ENCODE measurements around the gene HGD. TPM values are rescaled to one million over a fixed set of nuclear protein-coding genes. Genes with fewer than 3 reads are reported as not detected.

The HGD gene
- polyA plus RNA-seq, 3 donors: 0.29 to 0.38 TPM; not detected in 1

DNA sequence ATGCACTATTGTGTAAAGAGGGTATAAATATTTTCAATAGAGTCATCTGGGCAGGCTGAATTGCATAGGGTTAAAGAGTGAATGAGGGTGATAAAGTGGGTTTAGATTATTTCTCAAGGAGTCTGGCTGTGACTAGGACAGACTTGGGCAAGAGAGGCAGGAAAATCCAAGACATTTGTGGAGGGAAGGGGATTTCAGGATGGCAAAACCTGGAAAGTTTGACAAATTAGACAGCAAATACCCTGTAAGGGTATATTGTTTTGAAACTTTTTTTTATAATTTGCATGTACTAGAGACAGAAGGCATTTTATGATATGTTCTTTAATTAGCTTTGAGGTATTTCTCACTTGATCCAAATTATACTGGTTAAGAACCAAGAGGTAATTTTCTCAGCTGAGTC is 17.1 kb downstream of the HGD start:
- Histone ChIP-seq H3K4me1 (ENCODE audit: control insufficient read depth in 1 of 2, insufficient read depth in 2 of 2, low read length in 2 of 2) (peaks cover 1 to 2% of the 10 kb centered on the region in 2 donors), H3K27me3 (ENCODE audit: control insufficient read depth in 2 of 2, insufficient read depth in 2 of 2, low read length in 2 of 2) (no peaks in the 10 kb centered on the region), H4K20me1 (ENCODE audit: insufficient read depth, low read length) (no peaks in the 10 kb centered on the region), H3K9me3 (replicated peaks in 1 of 2; ENCODE audit: control insufficient read depth in 1 of 2, insufficient read depth in 1 of 2, low read length in 2 of 2) (no peaks in the 10 kb centered on the region), H3K36me3 (replicated peaks in 1 of 2; ENCODE audit: control insufficient read depth in 1 of 2, insufficient read depth in 2 of 2, low read length in 2 of 2) (no peaks in the 10 kb centered on the region), H3K4me3 (replicated peaks in 1 of 3; ENCODE audit: low read depth in 2 of 3, low read length in 3 of 3) (no peak overlapping the region), H2AFZ (ENCODE audit: insufficient read depth, low read depth, low read length, poor library complexity, severe bottlenecking) (no peak overlapping the region), H3K79me2 (ENCODE audit: insufficient read depth, low read length) (no peaks in the 10 kb centered on the region), H3K4me2 (replicated peaks; ENCODE audit: extremely low read depth, low read length, poor library complexity, severe bottlenecking) (no peak overlapping the region), H3K27ac (ENCODE audit: low read depth in 1 of 2, low read length in 2 of 2) (no peak overlapping the region), H3K9ac (ENCODE audit: insufficient read depth, low read length, poor library complexity, severe bottlenecking) (no peak overlapping the region)
- Mint-ChIP-seq H3K36me3 (no peaks in the 10 kb centered on the region), H3K4me3 (no peak overlapping the region), H3K9me3 (peaks cover 0 to 3% (median under 1%) of the 10 kb centered on the region in 7 donors), H3K27me3 (ENCODE audit: low read depth in 3 of 3) (peaks cover 0 to 3% (median 1%) of the 10 kb centered on the region in 3 donors), H3K4me1 (peaks cover 3% of the 10 kb centered on the region), H3K27ac (no peak overlapping the region)
- DNase-seq: no peak
- intact Hi-C loops (cut with micrococcal nuclease): no loop called here
- TF ChIP-seq CTCF (IDR thresholded peaks at IDR 0.05): no peak

- no peaks in the 10 kb centered on the region for H4K20me1 ChIP-seq (ENCODE audit: insufficient read depth, low read length)
- H3K36me3 ChIP-seq (replicated peaks in 1 of 2; ENCODE audit: control insufficient read depth in 1 of 2, insufficient read depth in 2 of 2, low read length in 2 of 2): no peaks in the 10 kb centered on the region
- intact Hi-C loops (cut with micrococcal nuclease): no loop called here
- H3K4me1 ChIP-seq (ENCODE audit: control insufficient read depth in 1 of 2, insufficient read depth in 2 of 2, low read length in 2 of 2): peaks cover 15 to 18% of the 10 kb centered on the region in 2 donors
- no peaks in the 10 kb centered on the region for H3K27me3 ChIP-seq (ENCODE audit: control insufficient read depth in 2 of 2, insufficient read depth in 2 of 2, low read length in 2 of 2)
- Mint-ChIP-seq H3K27ac (no peak overlapping the region), H3K36me3 (no peaks in the 10 kb centered on the region), H3K4me3 (no peak overlapping the region), H3K27me3 (ENCODE audit: low read depth in 3 of 3) (peaks cover 0 to 3% (median 1%) of the 10 kb centered on the region in 3 donors), H3K4me1 (peaks cover 11% of the 10 kb centered on the region), H3K9me3 (peaks cover 0 to 4% (median 0%) of the 10 kb centered on the region in 7 donors)
- no peak for TF ChIP-seq CTCF (IDR thresholded peaks at IDR 0.05)
- H3K4me3 ChIP-seq (replicated peaks in 1 of 3; ENCODE audit: low read depth in 2 of 3, low read length in 3 of 3): no peak overlapping the region
- H3K9ac ChIP-seq (ENCODE audit: insufficient read depth, low read length, poor library complexity, severe bottlenecking): no peak overlapping the region
- 64% methylated on average over 4 of the region's 5 CpGs for WGBS (ENCODE audit: insufficient coverage)
- H3K9me3 ChIP-seq (replicated peaks in 1 of 2; ENCODE audit: control insufficient read depth in 1 of 2, insufficient read depth in 1 of 2, low read length in 2 of 2): no peaks in the 10 kb centered on the region
- no peaks in the 10 kb centered on the region for H3K79me2 ChIP-seq (ENCODE audit: insufficient read depth, low read length)
- no peak overlapping the region for H2AFZ ChIP-seq (ENCODE audit: insufficient read depth, low read depth, low read length, poor library complexity, severe bottlenecking)
- H3K27ac ChIP-seq (ENCODE audit: low read depth in 1 of 2, low read length in 2 of 2): no peak overlapping the region
- no peak for DNase-seq
- H3K4me2 ChIP-seq (replicated peaks; ENCODE audit: extremely low read depth, low read length, poor library complexity, severe bottlenecking): no peak overlapping the region
Measured at GRCh38 chr3:120661945-120662344, 20.1 kb downstream of the HGD start.

Measured in CD14-positive monocyte (primary cell).